WTC11 (cell line): ENCODE data around the gene KHDC4.

Experiments used
- NR3C1 ChIP-seq: sonication (generic); formaldehyde crosslinking; conservative IDR thresholded peaks from 2 replicates; pipeline ENCODE4 v1.8.1; 2023; ENCODE audit warnings: low read depth, mild to moderate bottlenecking, missing genetic modification reagents
- TF ChIP-seq, protein P1 (sequence below): fragments of 200-600 bp; IDR thresholded peaks from 2 replicates; pipeline ENCODE4 v1.8.0; 2022; ENCODE audit warnings: antibody characterized with exemption

DNA sequence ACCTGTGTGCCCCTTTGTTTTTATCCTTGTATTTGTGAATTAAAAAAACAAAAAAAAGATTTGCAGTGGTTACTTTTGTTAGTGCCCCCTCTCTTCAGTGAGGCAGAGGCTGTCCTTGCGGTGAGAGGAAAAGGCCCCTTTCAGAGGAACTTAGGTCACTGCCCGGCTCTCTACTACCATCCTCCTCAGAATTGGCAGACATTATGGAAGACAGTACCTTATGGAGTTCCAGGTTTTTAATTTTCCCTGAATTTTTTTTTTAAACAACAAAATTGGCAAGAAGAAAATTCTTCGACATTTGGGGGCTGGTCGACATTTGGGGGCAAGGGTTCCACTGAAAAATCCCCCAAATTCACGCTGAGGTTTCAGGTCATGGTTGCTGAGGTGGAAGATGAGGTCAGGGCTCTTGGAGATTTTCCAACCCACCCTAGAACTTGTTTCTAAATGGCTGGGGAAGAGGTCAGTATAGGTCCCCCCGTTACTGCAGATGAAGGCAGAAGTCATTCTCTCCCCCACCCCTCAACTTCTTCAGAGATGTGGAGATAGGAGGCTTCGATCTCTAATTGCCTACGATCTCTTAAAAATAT is 12.5 kb upstream of the KHDC4 start:
- TF ChIP-seq, protein P1, sequence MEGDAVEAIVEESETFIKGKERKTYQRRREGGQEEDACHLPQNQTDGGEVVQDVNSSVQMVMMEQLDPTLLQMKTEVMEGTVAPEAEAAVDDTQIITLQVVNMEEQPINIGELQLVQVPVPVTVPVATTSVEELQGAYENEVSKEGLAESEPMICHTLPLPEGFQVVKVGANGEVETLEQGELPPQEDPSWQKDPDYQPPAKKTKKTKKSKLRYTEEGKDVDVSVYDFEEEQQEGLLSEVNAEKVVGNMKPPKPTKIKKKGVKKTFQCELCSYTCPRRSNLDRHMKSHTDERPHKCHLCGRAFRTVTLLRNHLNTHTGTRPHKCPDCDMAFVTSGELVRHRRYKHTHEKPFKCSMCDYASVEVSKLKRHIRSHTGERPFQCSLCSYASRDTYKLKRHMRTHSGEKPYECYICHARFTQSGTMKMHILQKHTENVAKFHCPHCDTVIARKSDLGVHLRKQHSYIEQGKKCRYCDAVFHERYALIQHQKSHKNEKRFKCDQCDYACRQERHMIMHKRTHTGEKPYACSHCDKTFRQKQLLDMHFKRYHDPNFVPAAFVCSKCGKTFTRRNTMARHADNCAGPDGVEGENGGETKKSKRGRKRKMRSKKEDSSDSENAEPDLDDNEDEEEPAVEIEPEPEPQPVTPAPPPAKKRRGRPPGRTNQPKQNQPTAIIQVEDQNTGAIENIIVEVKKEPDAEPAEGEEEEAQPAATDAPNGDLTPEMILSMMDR, result no peak
- TF ChIP-seq NR3C1 (CRISPR knock-in tag), result no peak
